ACHN (cell line): ENCODE results near the gene NDUFS6.

Source experiments
- DNase-seq: peaks from one replicate; pipeline ENCODE4 v3.0.0-alpha.2; 2015
- in situ Hi-C: cut with HindIII; loops from 2 replicates; pipeline ENCODE4 v1.10.0; 2017; ENCODE audit warnings: low sequenced_read_pairs, low pct_ligation_motif_present, low pct_unique_long_range_greater_than_20kb

NDUFS6 gene

DNA sequence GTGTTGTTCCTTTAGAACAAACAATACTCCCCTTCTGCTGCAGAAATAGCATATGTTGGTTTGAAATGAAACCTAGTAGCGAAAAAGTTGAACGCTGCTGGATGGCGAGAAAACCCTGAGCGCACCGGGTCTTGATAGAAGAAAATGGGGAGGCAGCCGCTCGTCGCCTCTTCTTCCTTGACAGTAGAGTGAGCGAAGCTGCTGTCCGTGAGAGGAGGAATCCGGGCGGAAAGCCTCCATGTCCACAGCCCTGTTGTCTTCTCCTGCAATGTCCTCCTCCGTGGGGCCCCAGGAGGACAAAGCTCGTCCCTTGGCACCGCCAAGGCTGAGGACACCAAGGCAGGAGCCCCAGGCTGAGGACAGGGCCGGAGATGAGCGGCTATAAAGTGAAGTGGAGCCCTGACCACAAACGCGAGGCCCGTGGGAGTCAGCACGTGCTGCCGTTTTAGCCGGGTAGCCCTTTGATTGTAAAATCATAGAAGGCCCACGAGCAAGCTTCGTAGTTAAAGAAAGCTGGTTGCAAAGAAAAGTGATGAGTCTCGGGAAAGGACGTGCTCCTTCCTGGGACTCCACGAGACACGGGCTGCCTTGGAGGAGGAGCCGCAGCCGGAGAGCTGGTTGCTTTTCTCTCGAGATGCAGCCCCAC, 37.1 kb upstream of the NDUFS6 start:
- DNase-seq, result no peak
- in situ Hi-C loops, result no loop called here

DNA sequence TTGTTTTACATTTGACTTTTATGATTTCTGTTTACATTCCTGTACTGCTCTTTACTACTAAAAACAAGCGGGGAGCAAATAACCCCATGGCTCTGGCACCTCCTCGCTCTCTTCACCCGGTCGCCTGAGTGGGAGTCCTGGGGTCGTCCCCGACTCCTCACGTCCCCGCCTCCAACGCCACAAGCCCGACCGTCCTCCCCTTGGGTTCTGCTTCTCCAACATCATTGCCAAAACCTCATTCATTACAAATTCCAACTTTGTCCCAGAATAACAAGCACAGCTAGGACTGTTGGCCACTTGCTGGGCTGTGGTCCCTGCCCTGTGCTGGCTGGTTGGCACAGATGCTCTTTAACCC, 36.6 kb upstream of the NDUFS6 start:
- in situ Hi-C loops, result no loop called here
- no peak for DNase-seq

DNA sequence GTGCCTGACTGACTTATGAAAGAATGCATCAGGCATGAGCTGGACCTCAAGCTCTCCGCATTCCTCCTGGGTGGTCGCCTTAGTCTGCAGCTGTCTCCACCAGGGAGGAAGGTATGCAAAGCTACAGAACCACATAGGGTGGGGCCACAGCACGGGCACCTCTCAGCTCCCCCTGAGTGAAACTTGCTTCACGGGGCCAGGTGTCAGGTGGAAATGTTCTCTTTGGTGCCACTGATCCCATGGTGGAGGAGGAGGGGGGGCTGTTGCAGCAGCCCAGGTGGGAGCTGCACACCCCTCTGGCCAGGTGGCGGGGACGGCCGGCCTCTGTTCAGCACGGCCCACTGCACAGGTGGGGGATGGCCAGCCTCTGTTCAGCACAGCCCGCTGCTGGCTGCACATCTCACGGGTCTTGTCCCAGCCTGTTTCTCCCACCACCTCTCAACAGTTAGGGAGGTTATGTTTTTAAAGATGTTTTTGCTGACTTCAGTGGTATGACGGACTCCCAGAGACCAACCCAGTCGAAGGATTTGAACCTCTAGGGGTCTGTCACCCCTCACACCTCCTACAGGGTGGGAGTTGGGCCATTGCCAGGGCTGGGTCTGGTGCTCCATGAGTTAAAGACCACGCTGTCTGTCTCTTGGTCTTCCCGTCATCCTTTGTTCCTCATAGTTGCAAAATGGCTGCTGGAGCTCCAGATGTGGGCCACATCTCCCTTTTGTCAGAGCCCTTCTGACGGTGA, 35.9 kb upstream of the NDUFS6 start:
- DNase-seq, result no peak
- in situ Hi-C loops, result no loop called here

DNA sequence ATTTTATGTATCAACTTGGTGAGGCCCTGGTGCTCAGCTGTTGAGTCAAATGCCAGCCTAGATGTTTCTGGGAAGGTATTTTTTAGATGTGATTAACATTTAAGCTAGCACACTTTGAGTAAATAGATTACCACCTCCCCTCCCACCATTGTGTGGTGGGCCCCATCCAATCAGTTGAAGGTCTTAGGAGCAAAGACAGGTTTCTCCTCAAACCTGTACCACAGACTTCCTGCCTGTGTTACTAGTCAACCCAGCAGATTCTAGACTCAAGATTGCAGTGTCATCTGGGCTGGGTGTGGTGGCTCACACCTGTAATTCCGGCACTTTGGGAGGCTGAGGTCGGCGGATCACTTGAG, 35.3 kb upstream of the NDUFS6 start:
- in situ Hi-C loops, result no loop called here

DNA sequence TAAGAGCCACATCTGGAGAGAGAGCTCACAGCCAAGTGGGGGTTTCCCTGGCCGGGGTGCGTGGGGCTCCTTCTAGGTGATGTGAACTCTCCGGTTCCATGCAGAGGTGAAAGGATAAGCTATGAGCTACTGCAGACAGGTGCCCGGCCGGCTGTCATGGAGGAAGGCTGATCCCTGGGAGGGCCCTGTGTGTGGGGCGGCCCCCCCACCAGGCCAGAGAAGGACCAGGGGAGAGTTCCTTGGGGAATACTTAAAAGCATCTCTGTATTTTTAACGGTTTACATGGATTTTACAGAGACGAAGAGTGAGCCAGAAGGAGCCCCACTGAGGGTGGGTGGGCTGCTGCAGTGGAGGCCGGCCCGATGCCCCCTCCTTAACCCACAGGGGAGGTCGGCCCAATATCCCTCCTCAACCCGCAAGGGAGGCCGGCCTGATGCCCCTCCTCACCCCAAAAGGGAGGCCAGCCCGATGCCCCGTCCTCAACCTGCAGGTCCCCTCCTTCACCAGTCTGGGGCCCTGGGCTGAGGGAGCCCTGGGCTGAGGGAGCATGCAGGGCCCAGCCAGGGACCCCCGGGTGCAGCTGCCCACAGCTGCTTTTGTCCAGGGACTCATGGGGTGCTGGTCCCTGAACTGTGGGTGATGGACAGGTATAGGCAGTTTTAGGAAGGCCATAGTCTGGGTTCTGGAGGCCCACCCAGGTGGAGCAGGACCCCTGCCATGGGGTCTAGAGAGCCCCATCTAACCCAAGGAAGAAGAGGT, 33.5 kb upstream of the NDUFS6 start:
- DNase-seq, result no peak
- in situ Hi-C loops, result no loop called here

More for the DNA sequence above, 35.3 kb upstream of the NDUFS6 start:
- DNase-seq, result no peak

DNA sequence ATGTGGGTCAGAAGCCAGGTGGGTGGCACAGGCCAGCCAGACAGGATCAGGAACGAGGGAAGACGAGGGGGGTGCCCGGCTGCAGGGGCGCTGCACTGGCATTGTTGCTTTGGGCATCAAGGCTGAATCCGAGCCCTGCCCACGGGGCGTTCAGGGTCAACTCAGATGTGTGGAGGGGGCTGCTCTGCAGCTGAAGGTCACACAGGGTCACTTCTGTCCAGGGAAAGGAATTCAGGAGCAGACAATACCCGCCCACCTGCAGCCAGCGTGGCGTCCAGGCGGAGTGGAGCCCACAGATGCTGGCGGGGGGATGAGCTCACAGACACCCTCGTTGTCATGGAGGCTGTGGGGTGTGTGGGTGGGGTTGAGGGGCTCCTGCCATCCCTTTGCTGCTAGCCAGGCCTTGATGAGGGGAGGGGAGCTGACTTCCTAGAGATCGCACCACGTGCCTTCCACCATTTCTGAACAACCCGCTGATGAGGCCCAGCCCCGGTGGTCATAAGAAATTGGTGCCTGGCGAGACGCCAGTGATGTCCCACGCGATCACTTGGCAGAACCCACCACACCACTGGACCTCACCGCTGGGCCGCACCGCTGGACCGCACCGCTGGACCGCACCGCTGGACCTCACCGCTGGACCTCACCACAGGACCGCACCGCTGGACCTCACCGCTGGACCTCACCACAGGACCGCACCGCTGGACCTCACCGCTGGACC, 32.8 kb upstream of the NDUFS6 start:
- no peak for DNase-seq
- in situ Hi-C loops, result no loop called here

DNA sequence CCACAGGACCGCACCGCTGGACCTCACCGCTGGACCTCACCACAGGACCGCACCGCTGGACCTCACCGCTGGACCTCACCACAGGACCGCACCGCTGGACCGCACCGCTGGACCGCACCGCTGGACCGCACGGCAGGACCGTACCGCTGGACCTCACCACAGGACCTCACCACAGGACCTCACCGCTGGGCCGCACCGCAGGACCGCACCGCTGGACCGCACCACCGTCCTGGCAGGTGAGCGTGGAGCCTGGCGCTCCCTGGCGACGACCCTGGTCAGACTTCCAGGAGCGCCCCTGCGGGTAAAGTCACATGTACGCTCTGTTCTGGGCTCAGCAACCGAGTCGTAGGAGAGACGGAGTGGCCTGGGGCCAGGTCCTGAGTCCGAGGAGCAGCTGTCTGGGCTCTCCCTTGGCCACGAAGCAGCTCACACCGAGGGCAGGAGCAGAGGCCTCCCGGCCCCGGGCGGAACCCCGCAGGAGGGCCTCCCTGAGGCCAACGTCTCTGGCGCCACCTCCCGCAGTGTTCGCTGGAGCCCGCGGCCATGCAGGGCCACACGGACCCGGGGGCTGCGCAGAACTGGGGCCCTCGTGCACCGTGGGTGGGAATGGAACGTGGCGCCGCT, 32.1 kb upstream of the NDUFS6 start:
- in situ Hi-C loops, result no loop called here

DNA sequence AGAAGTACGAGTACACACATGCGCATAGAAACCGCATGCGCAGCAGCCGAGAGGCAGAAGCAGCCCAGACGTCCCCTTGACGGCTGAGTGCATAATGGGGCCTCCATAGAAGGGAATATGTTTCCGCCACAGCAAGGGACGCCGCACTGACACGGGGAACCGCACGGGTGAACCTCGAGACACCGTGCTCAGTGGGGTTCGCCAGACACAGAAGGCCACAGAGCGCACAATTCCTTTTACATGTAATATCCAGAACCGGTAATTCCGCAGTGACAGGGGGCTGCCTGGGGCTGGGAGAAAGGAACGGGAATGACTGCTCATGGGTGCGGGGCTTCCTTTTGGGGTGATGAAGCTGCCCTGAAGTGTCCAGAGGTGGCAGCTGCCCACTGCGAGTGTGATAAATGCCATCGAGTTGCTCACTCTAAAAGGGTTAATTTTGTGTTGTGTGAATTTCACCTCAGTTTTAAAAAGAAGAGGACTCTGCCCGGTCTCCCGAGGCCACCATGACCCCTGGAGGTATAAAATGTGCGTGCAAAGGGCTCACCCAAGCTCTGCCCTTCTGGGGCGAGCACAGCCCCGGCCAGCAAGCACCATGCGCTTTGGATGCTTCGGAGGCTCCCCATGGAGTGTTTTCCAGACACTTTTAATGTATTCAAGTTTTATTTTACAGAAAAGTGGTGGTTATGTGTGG, 31.3 kb upstream of the NDUFS6 start:
- in situ Hi-C loops, result no loop called here
- no peak for DNase-seq

More for the DNA sequence above, 32.1 kb upstream of the NDUFS6 start:
- DNase-seq, result no peak

DNA sequence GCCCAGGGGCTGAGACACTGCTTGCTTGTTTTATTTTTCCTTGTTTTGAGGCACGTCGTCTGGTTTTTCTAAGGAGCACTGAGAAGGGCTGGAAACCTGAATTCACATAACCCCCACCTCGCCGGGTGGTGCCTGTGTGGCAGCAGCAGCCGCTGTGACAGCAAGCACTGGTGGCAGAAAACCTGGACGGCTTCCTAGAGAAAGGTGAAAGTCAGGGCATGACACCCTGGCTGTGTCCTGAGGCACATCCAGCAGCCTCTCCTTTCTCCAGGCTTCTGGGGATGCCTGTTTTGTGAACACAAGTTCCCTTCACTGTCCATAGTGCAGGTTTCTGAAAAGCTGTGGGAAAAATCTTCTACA, 30.8 kb upstream of the NDUFS6 start:
- DNase-seq, result no peak
- in situ Hi-C loops, result no loop called here

DNA sequence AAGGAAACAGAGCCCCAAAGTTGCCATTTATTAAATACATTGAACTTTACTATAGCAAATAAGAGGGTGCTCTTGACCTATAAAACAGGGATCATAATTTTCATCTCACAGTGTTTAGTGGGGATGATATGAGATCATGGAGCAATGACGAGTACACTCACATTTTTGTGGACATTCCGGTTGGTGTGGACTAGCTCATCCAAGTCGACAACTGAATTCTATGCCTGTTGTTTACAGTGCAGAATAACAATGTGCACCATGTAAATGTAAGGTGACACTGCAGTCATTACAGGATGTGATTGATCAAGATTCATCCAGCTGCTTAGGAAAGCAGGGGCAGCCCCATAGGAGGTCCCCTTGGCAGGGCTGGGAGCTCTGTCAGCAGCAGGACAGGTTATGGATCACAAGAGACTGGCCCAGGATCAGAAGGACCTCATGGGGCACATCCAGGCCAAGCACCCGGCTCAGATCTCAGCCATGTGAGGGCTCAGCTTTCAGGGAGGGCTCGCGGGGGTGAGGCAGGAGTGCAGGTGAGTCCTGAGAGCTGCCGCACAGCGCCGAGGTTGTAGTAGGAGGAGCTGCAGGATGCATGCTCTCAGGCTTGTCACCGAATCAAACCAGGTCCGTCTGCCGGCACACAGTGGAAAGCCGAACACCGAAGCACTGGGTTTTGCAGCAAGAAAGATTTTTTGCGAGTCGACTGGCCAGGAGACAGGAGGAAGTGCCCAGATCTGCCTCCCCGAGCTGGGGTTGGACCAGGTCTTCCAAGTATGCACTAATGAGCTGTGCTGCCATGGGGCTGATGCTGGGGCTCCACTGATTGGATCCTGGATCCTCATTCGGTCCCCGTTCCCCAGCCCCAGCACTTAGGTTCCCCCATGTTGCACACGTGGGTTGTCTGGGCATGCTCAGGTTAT, 29.8 kb upstream of the NDUFS6 start:
- no peak for DNase-seq
- in situ Hi-C loops, result no loop called here

DNA sequence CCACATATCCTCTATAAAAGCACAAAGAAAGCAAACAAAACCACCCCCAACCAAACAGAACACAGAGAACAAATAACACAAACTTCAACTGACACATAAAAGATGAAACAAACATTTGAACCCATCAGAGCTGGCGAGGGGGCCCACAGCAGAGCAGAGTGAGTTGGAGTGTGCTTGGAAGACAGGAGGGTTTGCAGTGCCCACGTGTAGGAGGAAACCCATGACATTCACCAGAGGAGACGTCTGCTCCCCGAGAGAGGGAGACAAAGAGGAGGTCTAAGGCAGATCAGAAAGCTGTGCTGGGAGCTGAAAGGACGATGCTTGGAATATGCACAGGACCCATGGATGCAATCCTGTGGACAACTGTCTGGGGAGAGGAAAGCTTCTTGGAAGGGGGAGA, 28.6 kb upstream of the NDUFS6 start:
- DNase-seq, result peak; percentile 24
- in situ Hi-C loops, result no loop called here

DNA sequence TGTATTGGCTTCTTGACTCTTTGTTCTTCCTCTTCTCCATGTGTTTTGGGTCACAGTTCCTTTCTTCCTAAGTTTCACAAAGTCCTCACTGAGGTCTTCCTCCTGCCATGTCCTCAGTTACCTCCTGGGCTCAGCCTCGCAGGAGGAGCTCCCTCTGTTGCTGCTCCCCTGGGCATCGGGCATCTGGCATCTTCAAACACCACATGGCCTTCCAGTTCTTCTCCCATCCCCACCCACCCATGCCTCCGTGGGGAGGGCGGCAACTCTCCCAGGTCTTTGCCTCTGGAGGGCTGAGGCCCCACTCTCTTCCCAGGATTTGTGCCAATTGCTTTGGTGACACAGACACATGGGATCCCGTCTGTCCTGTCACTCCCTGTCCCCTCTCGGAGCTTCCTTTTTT, 24.4 kb upstream of the NDUFS6 start:
- in situ Hi-C loops, result no loop called here
- no peak for DNase-seq

DNA sequence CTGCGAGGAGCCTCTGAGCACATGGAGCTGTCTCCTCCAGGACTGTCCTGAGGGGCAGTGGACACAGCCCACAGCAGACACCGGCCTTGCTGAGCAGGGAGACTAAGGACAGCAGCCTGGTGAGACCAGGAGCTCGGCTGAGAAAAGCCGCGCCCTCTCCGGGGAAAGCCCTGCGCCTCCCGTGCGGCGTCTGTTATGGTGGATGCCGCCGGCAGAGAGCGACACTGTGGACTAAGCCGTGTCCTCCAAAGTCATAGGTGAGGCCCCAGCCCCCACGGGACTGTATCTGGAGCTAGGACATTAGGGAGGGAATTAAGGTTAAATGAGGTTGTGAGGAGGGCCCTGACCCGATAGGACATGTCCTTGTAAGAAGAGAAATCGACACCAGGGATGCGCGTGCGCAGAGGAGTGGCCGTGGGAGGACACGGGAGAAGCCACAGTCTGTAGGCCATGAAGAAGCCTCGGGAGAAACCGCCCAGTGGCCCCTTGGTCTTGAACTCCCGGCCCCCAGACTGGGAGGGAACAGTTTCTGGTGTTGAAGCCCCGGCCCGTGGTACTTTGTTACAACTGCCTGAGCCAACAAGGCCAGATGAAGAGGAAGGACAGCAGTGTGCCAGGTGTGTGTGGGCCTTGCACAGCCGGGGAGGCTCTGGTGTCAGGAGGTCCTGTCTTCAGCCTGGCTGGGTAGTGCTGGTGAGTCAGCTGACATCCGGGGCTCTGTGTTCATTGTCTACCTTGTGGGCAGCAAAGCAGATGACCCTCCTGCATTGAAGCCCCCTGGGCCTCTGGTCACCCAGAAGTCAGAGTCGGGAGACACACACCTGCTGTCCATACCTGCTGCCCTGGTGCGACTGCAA, 23.7 kb upstream of the NDUFS6 start:
- in situ Hi-C loops, result no loop called here
- no peak for DNase-seq

DNA sequence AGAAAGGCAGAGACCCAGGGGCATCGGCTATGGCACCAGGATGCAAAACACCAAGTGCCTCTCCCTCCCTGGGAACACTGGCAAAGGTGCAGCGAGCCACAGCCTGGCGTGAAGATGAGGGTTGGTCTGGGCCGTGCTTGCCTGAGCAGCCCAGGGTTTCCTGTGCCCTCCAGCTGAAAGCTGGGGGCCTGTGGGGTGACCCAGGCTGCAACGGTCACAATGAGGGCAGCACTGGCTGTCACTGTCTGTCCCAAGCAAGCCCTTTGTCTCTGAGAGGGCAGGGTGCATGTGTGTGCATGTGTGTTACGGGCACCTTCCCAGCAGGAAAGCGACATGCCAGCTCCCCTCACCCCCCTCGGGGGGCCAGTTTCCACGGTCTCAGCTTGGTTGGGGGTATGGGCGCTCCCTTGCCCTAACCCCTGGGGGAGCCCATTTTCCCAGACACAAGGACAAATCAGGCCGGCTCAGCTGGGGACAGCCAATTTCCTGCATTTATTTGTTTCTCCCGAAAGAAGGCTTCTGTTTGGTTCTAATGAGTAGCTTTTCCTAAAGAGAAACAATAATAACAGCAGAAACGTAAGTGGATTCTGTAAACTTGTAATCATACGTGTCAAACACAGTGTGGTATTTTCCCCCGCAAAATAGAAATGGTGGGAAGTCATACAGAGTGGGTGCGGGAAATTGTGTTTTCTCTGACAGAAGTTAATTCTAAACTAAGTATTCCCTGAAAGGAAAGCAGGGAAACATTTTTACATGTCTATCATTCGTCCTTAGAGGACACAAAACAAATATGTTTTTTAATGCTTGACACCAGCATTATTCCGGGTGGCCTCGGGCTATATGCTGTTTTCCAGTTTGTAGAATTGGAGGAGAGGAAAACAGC, 22.8 kb upstream of the NDUFS6 start:
- DNase-seq, result no peak
- in situ Hi-C loops, result no loop called here

DNA sequence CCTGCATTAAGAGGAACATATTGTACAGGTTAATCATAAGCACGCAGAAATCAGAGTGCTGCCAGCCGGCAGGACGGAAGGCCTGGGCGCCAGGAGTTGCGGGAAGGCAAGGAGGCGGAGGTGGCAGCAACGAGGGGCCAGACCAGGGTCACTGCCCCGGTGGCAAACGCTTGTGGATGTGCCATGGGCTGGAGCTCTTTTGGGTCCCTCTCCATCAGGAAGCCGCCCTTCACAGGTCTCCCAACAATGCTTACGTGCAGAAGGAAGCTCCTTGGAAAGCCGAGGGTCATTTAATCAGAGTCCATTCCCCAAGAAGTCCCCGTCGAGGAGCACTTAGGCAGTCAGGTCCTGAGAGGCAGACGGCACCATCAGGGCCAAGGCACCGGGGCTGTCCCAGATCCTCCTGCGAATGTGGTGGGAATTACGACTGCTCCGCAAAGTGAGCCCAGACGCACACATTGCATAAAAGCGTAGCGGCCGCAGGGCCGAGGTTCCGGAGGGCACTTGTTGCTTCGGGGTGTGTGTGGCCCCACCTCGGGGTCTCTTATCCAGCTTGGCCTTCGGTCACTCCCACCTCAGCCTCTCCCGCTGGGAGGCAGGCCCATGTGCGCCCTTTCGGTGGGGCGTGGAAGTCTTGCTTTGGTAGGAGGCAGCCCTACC, 22.1 kb upstream of the NDUFS6 start:
- in situ Hi-C loops, result no loop called here
- no peak for DNase-seq
